ENCODE measurements around the gene C1orf50.

GRCh38 chr1:42777852-42778251 is 10.8 kb downstream of the C1orf50 start:
- TF ChIP-seq POLR2A (IDR thresholded peaks at IDR 0.05) (no peak), POLR2AphosphoS5 (IDR thresholded peaks at IDR 0.05) (no peak), CTCF (IDR thresholded peaks at IDR 0.05) (peak; percentile 14 to 61 (median 46))

Measured in sigmoid colon (tissue), 4 donors.